ENCODE results near the gene CFAP65.
A peak's percentile ranks its signal among the peaks of the same experiment; 100 is the strongest.

CFAP65 gene

DNA sequence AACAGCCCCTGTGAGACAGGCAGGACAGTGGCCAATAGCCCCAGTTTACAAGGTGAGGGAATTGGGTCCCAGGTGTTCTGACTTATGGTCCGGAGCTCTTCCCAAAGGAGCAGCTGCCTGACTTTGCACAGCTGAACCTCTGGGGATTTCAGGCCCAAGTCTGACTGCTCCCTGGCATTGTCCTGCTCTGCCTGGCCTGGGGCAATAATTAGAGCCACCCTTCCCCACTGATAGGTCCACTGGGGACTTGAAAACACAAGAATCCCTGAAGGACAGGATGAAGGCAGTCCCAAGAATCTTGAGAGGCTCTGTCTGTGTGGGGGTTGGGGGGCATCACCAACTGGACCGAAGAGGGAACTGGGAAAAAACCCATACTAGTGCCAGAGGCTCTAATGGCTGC lies 52.7 kb downstream of the CFAP65 start:
- DNase-seq = no peak

DNA sequence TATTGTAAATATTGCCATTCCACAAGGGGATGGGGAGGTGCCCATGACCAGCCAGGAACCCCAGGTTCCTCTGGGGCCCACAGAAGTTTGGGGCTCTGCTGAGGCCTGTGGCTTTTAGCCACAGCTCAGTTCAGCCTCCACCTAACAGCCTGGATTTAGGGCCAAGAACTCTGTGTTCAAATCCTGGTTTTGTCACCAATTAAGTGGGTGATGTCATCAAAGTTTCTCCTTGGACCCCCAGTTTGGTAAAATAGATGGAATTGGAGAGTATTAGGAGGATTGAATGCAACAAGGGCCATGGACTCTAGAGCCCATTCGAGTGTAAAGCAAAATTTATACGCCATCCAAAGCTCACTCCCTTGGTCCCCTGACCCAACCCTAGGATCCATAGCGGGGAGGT lies 53.2 kb downstream of the CFAP65 start:
- no peak for DNase-seq

DNA sequence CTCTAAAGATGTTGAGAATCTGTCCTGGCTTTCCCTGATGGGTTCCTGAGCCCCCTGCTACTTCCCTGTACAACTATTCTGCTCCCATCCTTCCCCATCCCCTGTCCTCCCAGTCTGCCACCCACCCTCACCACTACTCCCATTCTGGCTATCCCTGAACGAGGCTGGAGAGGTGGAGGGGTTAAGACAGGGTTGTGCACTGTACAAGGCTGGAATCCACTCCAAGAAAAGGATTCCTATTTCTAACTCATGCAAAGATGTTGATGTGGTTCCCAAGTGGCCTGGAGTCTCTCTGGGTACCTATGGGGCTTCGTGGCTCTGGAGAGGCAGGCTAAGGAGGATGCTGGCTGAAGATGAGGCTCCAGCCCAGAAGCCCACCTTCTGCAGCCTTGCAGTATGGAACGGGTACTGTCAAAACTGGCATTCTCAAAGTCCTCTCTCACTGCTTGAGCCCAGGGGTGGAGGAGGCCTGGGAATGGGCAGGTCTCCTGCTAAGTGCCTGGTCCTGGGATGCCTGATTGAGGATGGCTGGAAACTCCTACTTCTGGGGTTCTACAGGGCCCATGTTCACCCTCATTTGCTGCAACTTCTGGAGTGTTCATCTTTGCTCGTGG lies 55.1 kb downstream of the CFAP65 start:
- DNase-seq = no peak

DNA sequence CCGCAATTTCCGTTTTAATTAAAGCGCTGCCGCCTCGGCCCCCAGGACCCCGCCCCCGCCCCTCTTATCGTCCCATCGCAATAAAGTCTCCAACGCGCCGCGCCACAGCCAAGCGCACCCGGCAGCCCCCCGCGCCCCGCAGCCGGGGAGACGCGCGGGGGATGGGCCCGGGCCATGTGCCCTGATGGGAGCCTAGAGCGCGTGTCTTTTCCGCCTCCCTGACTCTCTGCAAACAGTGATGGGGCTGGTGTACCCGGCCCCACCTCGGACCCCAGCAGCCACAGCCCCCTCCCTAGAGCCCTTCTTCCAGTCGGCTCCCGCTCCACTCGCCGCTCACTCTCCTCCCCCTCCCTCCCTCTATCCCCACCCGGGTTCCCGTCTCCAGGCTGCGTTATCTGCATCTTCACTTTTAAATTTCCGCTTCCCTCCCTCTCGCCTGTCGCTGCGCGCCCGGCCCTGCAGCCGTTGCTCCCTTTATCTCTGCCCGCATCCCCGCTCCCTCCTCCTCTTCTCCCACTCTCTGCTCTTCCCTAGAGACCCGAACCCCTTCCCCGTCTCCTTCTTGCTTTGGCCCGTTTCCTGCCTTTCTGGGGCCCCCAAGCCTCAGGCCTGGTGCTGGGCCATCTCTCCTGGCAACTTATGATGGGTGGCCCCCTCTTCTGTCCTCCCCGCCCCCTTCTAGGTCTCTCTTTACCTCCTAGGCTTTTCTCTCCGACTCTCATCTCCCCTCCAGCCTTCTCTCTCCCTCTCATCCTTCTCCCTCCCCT lies 55.8 kb downstream of the CFAP65 start:
- DNase-seq = no peak

DNA sequence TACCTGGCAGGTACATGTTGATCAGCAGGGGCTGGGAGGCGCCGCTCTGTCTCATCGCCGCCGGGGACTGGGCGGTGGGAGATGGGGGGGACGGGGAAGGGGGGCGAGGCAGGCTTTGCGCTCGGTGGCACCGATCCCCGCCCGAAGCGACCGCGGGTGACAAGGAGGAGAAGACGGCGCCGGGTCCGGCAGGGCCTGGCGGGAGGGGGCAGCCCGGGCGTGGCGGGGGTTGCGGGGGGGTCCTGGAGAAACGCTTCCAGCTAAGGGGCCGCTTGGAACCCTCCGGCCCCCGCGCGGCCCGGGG lies 56.3 kb downstream of the CFAP65 start, which contains the start of gene FEV:
Gene FEV, minus strand, starts transcription at position 164 of the 304 bp plus-strand sequence. Its CDS starts 109 bp downstream, at position 55.
- no peak for DNase-seq

DNA sequence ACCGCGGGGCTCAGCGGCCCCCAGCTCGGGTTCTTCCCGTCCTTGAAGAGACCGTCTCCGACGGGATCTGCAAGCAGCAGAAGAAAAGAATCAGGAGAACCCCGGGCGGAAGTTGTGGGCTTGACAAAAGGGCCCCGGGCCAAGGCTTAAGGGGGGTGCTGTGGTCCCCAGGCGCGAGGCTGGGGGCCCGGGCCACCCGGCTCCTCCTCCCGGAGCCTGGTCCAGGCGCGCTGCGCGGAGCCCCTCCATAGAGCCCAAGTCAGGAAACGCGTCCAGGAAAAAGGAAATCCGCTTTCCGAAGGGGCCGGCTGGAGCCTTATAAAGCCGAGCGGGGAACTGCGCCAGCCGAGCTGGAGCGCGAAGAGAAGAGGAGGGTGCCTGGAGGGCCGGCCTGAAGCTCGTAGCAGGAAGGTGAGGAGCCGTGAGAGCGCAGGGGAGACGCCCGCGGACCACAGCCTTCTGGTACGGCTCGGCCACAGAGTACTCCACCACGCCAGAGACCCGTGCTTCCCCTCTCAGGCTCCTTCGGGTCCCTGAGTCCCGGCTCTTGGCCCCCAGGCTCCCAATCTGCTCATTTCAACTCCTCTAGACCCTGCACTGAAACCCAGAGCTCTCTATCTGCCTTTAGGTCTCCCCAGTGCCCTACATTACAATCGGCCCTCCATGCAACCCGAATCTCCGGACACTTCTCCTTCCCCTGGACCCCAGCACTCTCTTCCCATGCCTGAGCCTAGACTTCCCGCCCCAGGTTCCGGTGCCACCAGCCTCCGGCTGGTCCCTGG lies 56.9 kb downstream of the CFAP65 start:
- no peak for DNase-seq

DNA sequence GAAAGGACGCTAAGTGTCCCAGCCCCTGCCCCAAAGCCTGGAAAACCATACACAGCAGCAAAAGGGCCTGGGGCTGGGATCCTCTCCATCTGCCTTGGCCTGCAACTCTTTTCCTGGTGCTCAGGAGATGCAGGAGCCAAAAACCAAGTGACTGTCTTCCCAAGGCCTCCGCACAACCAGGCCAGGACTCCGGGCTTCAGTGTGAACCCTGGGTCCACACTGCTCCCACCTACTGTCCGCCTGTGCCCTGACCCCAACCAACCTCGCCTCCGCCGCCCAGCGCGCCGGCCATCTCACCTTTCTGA lies 57.4 kb downstream of the CFAP65 start:
- no peak for DNase-seq

DNA sequence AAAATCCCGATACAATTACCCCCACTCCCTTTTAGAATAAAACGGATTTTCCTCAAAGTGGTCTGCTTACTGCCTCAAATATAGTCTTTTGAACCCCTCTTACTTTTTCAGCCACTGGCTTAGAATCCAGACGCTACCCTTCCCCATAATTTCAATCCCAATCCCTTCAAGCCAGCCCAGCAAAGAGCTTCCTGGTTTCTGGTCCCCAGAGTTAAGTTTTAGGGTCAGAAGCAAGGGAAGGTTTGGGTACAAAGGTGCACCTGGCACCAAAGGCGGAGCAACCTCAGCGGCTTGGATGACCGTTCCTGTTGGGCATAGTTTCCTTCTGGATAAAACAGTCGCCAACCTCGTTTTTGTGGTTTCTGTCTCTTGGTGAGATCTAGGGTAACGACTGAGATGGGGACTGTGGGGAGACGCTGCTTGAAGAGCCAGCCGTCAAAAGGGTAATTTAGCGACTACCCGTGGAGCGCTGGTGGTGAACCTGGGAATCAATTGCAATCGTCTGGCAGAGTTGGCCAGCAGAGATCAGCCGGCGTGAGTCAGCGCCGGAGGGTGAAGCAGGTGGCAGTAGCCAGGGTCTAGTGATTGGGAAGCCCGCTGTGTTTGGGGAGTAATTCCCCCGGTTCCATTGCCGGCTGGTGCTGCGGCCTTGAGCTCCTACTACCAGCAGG lies 57.9 kb downstream of the CFAP65 start:
- DNase-seq = no peak

DNA sequence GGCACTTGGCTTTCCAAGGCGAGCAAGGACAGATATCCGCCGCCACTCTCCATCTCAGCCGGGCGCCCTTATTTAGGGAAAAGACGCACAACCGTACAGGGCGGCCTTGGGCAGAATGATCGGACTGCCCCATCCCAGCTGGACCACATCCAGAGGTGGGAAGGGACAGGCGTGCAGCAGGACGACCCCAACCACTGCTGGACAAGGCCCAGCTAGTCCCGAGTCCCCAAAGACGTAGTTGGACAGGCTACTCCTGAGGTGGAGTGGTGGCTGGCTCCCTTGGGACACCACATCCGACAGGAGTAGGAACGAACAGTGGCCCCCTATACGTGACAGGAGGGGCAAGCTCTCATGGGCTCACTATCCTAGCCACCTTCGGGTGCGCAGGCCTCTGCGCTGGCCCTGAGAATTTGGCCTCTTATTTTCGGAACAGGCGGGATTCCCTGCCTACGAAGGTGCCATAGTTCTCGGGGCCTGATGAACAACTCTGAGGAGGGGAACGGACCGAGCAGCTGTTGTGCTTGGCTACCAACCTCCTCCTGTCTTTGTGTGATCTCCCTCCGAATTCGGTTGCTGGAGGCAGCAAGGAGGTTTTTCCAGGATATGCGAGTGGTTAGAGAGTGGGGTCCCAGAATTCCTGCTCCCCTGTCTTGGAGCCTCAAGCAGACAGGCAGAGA lies 58.6 kb downstream of the CFAP65 start:
- no peak for DNase-seq

DNA sequence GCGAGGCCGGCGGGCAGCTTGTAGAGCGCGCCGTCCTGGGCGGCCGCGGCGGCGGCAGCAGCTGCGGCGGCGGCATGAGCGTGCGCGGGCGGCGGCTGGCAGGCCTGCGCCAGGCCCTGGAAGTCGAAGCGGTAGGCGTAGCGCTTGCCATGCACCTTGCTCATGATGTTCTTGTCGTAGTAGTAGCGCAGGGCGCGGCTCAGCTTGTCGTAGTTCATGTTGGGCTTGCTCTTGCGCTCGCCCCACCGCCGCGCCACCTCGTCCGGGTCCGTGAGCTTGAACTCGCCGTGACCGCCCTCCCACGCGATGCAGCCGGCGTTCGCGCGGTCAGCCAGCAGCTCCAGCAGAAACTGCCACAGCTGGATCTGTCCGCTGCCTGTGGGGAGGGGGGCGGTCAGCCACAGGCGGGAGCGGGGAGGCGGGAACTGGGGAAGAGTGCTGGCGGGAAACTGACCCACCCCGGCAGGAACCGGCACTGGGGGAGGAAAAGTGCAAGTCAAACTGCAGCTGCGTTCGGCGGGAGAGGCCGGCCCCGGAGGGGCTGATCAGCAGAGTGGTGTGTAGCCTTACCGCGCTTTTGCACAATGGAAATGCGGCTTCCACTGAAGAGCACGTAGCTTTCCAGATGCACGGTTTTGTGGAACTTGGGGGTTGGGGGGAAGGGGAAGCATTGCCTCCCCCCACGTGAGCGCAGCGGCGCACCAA lies 59.3 kb downstream of the CFAP65 start:
- no peak for DNase-seq

DNA sequence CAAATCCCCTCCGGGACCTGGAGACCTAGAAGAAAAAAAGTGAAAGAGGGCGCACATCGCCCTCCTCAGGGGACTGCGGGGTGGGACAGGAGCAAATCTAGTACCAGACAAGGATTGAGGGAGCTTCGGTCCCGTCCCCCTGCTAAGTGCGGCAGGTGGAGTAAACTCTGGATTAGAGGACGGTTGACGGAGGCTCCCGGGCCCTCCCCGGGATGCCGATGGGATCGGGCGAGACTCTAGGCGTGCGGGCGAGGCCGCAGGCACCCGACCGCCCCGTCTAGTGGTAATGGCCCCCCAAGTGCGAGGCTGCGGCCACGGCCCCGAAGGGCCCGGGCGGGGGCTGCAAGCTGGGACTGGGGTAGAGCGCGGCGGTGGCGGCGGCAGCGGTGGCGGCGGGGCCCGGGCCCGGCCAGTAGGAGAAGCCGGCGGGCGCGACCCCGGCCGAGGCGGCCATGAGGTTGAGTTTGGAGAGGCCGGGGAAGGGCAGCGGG lies 59.9 kb downstream of the CFAP65 start:
- DNase-seq = no peak

DNA sequence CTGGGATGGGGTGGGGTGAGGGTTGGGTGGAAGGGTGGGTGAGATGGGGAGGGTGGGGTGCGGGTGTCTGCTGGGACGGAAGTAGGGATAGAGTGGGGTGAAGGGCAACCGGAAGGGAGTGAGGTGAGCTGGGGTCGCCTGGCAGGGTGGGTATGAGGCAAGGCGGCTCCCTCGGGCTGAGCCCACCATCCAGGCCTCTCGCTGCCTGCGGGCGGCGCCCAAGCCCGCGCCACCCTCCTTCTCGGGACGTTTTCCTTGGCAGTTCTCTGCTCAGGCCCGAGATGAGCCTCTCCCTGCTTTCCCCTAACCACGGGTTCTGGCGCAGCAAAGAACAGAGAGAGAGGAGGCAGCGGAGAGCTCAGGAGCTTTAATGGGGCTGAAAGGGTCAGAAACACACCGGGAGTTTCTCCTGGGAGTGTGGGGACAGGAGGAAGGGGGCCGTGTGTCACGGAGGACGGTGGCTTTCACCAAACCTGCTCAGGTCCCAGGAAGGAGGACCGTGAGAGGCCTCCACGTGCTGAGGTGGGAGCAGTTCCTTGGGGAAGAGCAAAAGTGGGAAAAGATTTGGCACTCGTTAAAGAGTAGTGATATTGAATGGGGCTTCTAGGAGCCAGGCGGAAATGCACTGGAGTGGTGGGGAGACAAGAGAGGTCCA lies 60.5 kb downstream of the CFAP65 start:
- no peak for DNase-seq

DNA sequence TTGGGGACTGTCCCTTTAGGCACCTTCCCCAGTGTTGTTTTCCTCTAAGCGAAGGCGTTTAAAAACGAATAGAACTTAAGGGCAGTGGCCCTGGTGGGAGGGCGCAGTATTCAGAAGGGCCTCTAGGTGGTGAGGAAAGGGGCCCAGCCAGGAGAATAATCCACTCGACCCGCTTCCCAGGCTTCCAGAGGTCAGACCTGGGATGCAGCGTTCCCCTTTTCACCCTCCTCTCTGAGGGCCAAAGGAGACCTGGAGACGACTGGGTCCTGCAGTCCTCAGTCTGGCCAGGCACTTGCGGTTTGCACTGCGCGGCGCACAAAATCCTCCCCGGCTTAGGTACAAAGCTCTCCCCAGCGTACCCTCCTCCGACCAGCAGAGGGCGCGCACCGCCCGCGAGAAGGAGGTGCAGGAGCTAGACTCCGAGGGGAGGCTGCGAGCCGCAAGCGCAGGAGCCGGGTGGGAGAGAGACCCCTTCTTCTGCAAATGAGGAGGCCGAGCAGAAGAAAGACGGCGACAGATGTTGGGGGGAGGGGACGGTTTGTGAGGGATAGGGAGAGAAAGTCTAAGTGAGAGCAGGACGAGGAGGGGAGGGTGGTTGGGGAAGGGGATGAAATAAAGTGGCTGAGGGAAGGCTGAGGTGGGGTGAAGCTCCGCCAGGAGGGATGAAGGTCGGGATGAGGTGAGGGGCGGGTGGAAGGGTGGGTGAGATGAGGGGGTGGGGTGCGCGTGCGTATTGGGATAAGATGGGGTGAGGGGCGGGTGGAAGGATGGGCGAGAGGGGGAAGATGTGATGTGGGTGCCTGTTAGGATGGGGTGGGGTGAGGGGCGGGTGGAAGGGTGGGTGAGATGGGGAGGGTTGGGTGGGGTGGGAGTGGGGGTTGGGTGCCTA lies 61.2 kb downstream of the CFAP65 start:
- peak; percentile 54 for DNase-seq

DNA sequence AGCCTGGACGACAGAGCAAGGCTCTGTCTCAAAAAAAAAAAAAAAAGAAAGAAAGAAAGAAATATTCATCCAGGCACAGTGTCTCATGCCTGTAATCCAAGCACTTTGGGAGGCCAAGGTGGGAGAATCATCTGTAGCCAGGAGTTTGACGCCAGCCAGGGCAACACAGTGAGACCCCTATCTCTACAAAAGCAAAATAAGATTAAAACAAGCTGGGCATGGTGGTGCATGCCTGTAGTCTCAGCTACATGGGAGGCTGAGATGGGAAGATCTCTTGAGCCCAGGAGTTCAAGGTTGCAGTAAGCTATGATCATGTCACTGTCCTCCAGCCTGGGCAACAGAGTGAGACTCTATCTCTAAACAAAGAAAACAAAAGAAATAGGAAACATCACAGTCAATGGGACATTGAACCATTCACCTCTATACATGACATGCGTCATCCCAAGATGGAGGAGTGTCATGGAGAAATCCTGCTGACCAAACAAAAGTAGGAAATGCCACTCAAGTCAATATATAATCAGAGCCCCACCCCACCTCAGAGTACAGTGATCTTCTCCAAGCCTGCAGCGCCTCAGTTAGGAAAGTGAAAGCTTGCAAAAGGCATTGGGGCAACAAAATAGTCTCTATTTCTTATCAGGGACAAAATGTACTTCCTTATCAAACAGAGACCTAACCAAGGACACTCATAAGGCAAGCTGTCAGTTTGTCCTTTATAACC lies 66.1 kb downstream of the CFAP65 start:
- DNase-seq = no peak

DNA sequence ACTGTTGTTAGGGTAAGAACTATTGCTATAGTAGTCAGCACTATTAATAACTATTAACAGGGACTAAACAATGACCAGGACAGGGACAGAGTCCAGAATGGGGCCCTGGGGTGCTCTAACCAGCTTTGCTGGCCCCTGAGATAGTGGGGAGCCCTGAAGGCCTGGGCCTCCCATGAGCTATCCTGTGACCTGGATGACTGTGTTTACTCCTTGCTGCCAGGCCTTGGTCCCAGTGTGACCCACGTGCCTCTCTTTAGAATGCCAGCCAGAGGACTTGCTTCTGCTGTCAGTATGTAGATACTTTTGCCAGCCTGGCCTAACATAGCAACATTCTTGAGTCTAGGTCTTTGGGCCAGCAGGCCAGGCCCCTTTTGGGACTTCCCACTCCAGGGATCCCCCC lies 70.4 kb downstream of the CFAP65 start:
- no peak for DNase-seq

DNA sequence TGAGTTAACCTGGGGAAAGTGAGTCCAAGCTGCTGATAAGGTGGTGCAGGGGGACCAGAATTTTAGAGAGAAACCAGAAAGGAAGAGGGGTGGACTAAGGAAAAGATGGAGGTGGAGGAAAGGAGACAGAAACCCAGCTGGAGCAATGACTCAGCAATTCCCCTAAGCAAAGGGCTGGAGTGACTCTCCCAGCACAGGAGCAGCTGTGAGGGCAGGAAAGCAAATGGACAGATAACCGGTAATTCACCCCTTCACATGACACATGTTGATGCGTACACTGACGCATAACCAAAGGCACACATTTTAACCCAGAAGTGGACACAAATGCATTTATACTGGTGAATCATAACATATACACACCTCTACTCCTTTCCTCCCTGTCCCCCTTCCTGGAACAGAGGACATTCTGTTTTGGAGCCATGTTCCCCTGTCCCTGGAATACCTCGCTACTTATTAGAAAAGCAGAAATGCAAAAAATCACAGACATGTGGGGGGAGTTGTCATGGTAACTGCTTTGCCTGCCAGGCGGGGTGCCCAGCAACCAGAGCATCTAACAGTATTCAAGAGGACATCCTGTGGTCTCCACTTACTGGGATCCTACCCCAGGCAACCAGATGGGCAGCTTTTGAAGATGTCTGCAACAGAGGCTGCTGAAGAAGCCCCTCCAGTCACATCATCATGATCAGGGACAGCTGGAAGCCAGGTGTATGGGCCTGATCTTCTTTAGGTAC lies 77.1 kb downstream of the CFAP65 start:
- no peak for DNase-seq

DNA sequence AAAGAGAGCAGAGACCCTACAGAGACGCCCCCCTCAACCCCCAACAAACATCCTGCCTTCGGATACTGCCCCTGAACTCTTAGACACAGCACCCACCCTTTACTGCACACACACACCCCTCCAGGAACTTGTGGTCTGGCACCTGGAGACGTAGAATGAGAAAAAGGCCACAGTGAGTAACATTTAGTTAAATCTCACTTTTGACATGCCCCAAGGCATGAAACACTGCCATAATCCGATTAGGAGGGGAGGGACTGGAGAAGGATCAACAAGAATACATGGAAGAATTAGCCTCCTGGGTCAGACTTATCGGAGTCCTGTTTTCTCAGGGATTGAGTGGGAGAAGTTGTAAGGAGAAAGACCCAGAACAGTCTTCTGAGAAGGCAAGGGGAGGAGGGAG lies 77.7 kb downstream of the CFAP65 start:
- no peak for DNase-seq

DNA sequence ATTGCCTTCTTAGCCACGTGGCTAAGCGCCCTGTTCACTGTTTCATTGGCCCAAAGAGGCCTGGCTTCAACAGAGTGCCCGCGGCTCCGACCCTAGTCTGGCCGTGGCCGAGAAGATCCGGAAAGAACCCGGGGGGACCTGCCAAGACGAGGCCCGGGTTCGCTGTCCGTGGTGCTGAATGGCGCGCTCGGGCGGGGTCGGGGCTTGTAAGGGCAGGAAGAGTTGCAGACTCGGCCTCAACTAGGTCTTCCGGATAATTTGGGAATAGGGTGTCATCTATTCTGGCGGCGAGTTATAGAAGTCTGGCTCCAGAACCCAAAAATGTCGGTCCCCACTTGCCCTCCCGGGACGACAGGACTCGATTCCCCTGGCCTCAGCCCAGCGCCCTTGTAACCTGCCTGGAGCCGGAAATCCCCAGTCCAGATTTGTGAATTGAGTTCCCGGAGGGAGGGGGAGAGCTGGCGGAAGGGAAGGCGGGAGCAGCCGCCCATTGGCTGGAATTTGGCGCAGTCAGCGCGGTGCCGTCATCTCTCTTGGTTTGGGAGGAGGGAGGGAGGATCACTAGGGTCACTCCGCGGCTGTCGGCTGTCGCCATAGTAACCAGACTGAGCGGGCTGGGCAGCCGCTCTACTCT lies 78.3 kb downstream of the CFAP65 start:
- no peak for DNase-seq

All from NK-92 treated with Interleukin-12 subunit alpha and Interleukin-12 subunit beta, amount 100 ng/mL, for 24 hours (cell line).